Bronchial epithelial cell (primary cell): ENCODE data around the gene FHOD3. TPM values are rescaled to one million over a fixed set of nuclear protein-coding genes. Genes with fewer than 3 reads are reported as not detected.

Source experiments
- DNase-seq: peaks from one replicate; pipeline ENCODE4 v3.0.0-alpha.2; 2010; ENCODE audit warnings: low read depth
- FAIRE-seq: peaks from 2 replicates; lab custom pipeline; 2011; peaks lifted over from hg19 to GRCh38; lab: Jason Lieb, UNC
- H3K27me3 ChIP-seq: 2 replicates; pipeline ENCODE4 v1.5.1; 2011; ENCODE audit warnings: low read length; ENCODE audit not compliant: control insufficient read depth, insufficient read depth
- H3K36me3 ChIP-seq: 2 replicates; pipeline ENCODE4 v1.5.1; 2011; ENCODE audit warnings: low read length; ENCODE audit not compliant: control insufficient read depth, insufficient read depth
- H3K4me3 ChIP-seq: 2 replicates; pipeline ENCODE4 v1.5.1; 2011; ENCODE audit warnings: mild to moderate bottlenecking, low read depth, low read length, control low read depth
- CTCF ChIP-seq: IDR thresholded peaks from 2 replicates; pipeline ENCODE4 v1.5.1; 2011; ENCODE audit warnings: mild to moderate bottlenecking, moderate library complexity, low read length, control low read depth, inconsistent platforms; ENCODE audit not compliant: insufficient read depth, severe bottlenecking
- total RNA-seq: library from RNA; depleted of rRNA; stranded (reverse); fragments of >200 nt; gene quantifications from 2 replicates; pipeline ENCODE4 v1.2.1, GENCODE V29; 2014

FHOD3 gene
- total RNA-seq, 1 donor from 2014 or later, result 15.8 TPM

- Histone ChIP-seq H3K27me3 (no peaks in the 10 kb centered on the region), H3K4me3 (no peak overlapping the region), H3K36me3 (no peaks in the 10 kb centered on the region)
- DNase-seq, result no peak
- no peak for FAIRE-seq
- no peak for TF ChIP-seq CTCF
These were observed 394.9 kb downstream of the FHOD3 start for GRCh38 chr18:36692371-36692770.

- Histone ChIP-seq H3K27me3 (no peaks in the 10 kb centered on the region), H3K36me3 (no peaks in the 10 kb centered on the region), H3K4me3 (no peak overlapping the region)
- no peak for FAIRE-seq
- no peak for DNase-seq
- TF ChIP-seq CTCF, result no peak
These were observed 395.4 kb downstream of the FHOD3 start for GRCh38 chr18:36692921-36693332.

GRCh38 chr18:36693931-36694620 lies 396.6 kb downstream of the FHOD3 start:
- Histone ChIP-seq H3K4me3 (no peak overlapping the region), H3K36me3 (no peaks in the 10 kb centered on the region), H3K27me3 (no peaks in the 10 kb centered on the region)
- DNase-seq, result peak; percentile 33
- FAIRE-seq, result no peak
- no peak for TF ChIP-seq CTCF

GRCh38 chr18:36695806-36696205 lies 398.3 kb downstream of the FHOD3 start:
- no peak for FAIRE-seq
- Histone ChIP-seq H3K36me3 (no peaks in the 10 kb centered on the region), H3K4me3 (no peak overlapping the region), H3K27me3 (no peaks in the 10 kb centered on the region)
- DNase-seq, result peak; percentile 57
- TF ChIP-seq CTCF, result no peak

- Histone ChIP-seq H3K36me3 (no peaks in the 10 kb centered on the region), H3K4me3 (no peak overlapping the region), H3K27me3 (no peaks in the 10 kb centered on the region)
- peak; percentile 94 for DNase-seq
- peak; percentile 98 for FAIRE-seq
- TF ChIP-seq CTCF, result no peak
These were observed 400.4 kb downstream of the FHOD3 start for GRCh38 chr18:36697905-36698304.

GRCh38 chr18:36700955-36701354 lies 403.4 kb downstream of the FHOD3 start:
- H3K36me3 ChIP-seq, result no peaks in the 10 kb centered on the region
- FAIRE-seq (no peak), DNase-seq (no peak)
- no peak for TF ChIP-seq CTCF
- no peaks in the 10 kb centered on the region for H3K27me3 ChIP-seq
- H3K4me3 ChIP-seq, result no peak overlapping the region
